NCI-H748 treated with DMSO at 0.1 percent for 48 hours (cell line): Measurements from ENCODE around the gene TRIM13.
"Not testable (repeated sequence)": the region's sequence is repeated elsewhere in the genome, so short reads cannot be mapped to it uniquely, and the experiment has no call there.

ENCODE experiments used
- DNase-seq: peaks from one replicate; lab custom pipeline; 2025; lab: John Stamatoyannopoulos, UW

TRIM13 gene

DNA sequence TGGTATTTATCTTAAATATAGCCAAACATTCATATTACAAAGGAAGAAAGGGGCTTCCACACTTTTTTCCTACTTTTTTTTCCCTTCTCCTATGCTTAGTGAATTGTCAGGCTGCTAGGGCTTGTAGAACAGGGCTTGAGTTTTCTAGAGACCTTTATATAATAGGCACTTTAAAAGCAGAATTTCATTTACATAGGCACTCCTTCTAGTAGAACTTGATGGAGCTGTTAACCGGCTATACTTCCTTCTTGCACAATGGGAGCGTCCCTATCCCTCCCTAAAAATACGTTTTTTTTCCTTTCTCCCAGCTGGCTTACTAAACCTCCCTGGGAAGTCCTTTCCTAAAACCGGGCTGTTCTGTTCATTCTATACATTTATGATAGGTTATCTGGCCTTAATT lies 1.1 kb downstream of the TRIM13 start:
- peak; percentile 39 for DNase-seq

GRCh38 chr13:49998714-49999624 lies 2.1 kb downstream of the TRIM13 start:
- DNase-seq: no peak

DNA sequence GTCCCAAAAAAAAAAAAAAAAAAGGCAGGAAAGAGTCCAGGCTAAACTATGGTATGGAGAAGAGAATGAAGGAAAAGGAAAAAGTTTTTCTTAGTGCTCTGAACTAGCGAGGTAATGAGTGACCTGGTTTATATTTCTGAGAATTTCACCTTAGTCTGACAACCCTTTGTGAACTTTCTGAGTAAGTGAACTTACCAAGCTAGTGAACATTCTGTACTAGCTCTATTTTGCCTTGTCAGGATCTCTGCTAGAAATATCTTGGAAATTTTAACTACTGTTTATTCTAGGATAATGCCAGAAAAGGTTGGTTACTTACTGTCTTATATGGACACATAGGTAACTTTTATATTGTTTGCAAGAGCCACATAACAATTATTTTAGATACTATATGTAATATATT lies 4.4 kb downstream of the TRIM13 start:
- no peak for DNase-seq

DNA sequence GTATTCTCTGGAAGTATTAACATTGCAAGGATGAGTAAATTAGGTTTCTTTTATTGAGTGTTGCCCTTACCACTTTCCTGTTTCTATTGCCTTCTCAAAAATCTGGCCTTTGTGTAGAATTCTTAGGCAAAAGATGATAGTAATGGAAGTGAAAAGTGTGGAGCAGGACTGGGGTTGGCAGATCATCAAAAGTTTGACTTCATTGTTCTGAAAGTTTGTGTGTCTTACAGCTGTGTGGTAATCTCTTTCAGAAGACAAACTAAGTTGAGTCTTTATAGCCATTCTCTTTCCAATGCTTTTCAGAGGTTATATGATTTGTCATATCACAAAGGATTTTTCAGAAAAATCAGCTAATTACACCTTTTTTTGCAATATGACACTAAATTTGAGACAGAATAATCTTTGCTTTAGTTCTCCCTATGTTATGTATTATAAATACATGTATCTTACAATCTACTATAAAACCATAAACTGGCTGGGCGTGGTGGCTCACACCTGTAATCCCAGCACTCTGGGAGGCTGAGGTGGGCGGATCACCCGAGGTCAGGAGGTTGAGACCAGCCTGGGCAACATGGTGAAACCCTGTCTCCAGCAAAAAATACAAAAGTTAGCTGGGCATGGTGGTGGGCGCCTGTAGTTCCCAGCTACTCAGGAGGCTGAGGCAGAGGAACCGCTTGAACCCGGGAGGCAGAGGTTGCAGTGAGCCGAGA lies 9.7 kb downstream of the TRIM13 start:
- no peak for DNase-seq

- DNase-seq: no peak
Observed at GRCh38 chr13:50011461-50011860, 14.6 kb downstream of the TRIM13 start.

GRCh38 chr13:50012396-50013169 lies 15.7 kb downstream of the TRIM13 start:
- no peak for DNase-seq

DNA sequence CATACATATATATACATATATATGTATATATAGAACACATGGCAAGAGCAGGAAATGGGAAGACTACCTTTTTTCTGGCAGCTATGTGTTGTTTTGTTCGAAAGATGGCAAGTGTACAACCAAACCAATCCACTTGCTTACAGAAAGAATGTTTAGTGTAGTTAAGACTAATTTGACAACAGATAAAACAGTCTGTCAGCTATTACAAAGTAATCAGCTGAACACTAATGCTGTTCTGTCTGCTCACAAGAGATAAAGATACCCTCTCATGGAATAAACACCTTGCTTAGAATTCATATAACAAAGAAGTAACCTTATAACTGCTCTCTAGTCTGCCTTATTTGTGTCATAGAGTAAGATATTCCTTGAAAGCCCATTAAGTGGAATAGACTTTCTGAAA lies 17.5 kb downstream of the TRIM13 start:
- no peak for DNase-seq

DNA sequence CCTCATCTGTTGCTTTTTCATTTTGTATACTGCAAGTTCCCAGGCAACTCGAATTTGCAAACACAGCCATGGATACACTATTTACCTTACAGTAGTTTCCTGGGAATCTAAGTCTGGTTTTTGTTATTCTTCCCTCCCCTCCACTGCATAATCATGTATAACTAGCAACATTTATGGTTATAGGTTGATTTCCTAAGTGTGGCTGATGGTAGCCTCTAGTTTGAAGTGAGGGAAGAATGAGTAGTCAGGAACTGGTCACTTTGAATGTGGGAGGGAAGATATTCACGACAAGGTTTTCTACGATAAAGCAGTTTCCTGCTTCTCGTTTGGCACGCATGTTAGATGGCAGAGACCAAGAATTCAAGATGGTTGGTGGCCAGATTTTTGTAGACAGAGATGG lies 18.4 kb downstream of the TRIM13 start, which contains the start of gene KCNRG:
Gene KCNRG (plus strand): TSS at position 187 of the 400 bp plus-strand sequence. CDS start 50 bp downstream, at position 237.
- no peak for DNase-seq

DNA sequence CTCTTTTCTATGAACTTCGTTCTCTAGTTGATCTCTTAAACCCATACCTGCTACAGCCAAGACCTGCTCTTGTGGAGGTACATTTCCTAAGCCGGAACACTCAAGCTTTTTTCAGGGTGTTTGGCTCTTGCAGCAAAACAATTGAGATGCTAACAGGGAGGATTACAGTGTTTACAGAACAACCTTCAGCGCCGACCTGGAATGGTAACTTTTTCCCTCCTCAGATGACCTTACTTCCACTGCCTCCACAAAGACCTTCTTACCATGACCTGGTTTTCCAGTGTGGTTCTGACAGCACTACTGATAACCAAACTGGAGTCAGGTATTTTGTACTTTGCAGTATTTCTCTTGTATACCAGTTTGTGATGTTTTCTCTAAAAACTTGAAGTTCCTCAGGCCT lies 18.9 kb downstream of the TRIM13 start:
- no peak for DNase-seq

DNA sequence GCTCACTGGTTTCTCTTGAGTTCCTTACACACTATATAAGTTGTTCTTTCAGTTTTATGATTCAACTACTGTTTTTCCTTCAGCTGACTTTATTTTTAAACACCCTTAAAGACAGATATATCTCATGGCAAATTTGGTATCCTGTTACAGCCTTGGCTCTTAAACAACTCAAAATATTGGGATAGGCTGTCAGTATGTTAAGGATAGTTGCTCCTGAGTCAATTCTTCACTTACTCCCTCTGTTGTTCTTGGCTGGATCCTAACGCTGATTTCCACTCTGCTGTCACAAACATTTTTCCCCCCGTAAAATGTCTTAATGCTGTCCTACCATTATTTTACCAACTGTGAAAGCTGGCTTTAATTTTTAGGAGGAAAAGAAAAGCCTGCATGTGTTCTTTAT lies 19.6 kb downstream of the TRIM13 start:
- DNase-seq: no peak

DNA sequence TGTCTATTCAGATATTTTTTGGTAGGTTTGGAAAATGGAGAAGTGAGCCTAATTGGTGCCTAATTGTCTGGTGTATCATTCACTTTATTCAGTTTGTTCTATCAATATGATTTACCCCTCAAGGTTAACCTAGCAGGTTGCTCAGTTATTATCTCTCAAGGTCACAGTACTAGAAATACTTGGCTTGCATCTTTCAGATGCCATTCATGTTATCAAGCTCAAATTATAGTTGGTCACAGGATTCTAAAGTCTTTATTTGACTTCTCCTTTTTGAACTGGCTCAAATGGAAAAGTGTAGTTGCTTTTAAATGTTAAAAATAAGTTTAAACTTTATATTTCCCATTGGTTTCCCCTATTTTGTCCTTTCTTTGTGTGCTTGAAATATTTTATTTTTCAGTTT lies 21.0 kb downstream of the TRIM13 start:
- DNase-seq: no peak

- DNase-seq: no peak
Observed at GRCh38 chr13:50025436-50025835, 28.6 kb downstream of the TRIM13 start.

DNA sequence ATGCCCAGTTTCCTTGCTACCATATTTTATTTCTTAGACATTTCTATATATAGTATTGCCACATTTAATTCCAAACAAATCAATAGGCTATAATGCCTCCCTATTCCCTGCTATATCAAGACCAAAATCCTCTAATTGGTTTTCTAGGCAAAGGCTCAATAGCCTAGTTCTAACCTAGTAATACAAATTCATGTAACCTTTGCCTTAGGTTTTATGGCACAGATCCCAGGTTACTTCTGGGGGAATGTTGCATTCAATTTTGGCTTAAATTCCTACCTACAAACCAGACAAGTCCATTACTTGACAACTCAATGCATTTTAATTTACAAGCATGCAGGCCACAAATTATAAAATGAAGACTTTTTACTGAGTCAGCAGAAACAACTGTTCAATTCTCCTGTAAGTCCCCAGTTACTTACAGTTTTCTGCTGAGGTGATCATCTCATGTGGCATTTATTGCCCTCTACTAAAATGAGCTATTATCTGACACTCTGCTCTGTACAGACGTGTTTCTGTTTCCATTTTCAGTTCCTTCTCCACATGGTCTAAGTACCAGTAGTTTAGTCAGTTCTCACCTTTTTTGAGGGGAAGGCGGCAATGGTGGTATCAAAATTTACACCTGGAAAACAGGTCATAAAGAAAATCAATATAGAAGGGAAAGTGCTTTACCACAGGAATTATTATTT lies 30.1 kb downstream of the TRIM13 start:
- no peak for DNase-seq

DNA sequence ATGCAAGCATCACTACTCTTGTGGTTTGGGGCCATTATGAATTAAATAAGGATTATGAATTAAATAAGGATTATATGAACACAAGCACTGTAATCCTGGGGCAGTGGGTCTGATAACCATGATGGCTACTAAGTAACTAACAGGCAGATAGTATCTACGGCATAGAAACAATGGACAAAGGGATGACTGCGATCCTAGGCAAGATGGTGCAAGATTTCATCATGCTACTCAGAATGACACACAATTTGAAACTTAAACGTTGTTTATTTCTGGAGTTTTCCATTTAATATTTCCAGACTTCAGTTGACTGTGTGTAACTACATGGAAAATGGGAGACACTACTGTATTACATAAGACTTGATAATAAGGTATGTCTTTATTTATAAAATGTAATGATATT lies 33.5 kb downstream of the TRIM13 start:
- DNase-seq: no peak

DNA sequence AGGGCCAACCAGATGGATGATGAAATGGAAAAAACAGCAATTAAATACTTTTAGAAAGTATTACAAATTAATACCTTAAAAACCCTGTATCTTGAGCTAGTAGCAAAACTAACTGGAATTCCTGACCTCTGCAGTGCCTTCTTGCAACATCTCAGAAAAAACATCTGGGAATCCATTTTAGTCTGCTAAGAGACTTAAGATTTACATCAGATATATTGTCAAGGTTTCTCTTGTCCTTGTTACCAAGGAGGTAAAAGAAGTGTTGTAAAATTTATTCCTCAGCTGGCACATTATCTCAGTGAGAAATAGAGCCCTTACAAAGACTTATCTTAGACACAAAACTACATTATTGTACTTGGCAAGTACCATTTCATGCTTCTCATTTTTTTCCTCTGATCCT lies 36.9 kb downstream of the TRIM13 start:
- no peak for DNase-seq

DNA sequence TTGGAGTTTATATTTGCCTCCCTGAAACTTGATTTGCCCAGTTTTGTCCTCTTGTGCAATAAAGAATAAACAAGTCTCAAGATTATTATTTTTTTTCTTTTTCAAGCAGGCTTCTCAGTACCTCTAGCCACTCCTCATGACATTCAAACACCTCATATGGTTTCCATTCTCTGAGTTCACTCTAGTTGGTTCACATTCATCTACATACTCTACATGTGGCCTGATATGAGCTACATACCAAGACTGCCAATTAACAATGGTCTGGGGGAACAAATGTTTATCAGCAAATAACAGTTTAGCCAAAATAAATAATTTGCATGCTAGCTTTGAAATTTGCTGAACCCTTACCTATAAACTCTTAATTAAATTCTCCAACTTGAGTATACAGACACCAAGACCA lies 40.9 kb downstream of the TRIM13 start:
- no peak for DNase-seq

GRCh38 chr13:50038266-50038665 lies 41.4 kb downstream of the TRIM13 start:
- DNase-seq: no peak

GRCh38 chr13:50052478-50052877 lies 55.6 kb downstream of the TRIM13 start:
- DNase-seq: no peak

GRCh38 chr13:50053844-50054243 lies 57.0 kb downstream of the TRIM13 start:
- DNase-seq: no peak

- no peak for DNase-seq
Observed at GRCh38 chr13:50055454-50055853, 58.6 kb downstream of the TRIM13 start.

GRCh38 chr13:50060718-50061117 lies 63.9 kb downstream of the TRIM13 start:
- no peak for DNase-seq

DNA sequence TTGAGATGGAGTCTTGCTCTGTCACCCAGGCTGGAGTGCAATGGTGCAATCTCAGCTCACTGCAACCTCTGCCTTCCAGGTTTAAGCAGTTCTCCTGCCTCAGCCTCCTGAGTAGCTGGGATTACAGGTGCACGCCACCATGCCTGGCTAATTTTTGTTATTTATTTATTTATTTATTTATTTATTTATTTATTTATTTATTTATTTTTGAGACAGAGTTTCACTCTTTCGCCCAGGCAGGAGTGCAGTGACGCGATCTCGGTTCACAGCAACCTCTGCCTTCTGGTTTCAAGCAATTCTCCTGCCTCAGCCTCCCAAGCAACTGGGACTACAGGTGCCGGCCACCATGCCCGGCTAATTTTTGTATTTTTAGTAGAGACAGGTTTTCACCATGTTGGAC lies 65.5 kb downstream of the TRIM13 start:
- DNase-seq: not testable (repeated sequence)
